Vagina (tissue), 2 donors: ENCODE results near the gene DPF3.

Source experiments
- POLR2A ChIP-seq, 2 donors: fragments of 450-650 bp; IDR thresholded peaks; one replicate each; pipeline ENCODE4 v1.6.1; 2017; ENCODE audit warnings: antibody characterized with exemption in 2 of 2, mild to moderate bottlenecking in 2 of 2, moderate library complexity in 2 of 2
- POLR2AphosphoS5 ChIP-seq, 2 donors: sonication (generic); formaldehyde crosslinking; IDR thresholded peaks; one replicate each; pipeline ENCODE4 v1.9.0; 2017; ENCODE audit warnings: antibody characterized with exemption in 2 of 2, mild to moderate bottlenecking in 2 of 2, low read depth in 1 of 2; ENCODE audit not compliant: insufficient read depth in 1 of 2
- TF ChIP-seq, protein P1 (sequence below), 3 experiments: fragments of 450-650 bp in 2 of 3; fragments of 200-600 bp in 1 of 3; sonication (generic) in 1 of 3; IDR thresholded peaks; one replicate each; pipeline ENCODE4 v1.5.1; 2017 to 2019; ENCODE audit warnings: antibody characterized with exemption in 3 of 3, mild to moderate bottlenecking in 2 of 3, moderate library complexity in 2 of 3

DNA sequence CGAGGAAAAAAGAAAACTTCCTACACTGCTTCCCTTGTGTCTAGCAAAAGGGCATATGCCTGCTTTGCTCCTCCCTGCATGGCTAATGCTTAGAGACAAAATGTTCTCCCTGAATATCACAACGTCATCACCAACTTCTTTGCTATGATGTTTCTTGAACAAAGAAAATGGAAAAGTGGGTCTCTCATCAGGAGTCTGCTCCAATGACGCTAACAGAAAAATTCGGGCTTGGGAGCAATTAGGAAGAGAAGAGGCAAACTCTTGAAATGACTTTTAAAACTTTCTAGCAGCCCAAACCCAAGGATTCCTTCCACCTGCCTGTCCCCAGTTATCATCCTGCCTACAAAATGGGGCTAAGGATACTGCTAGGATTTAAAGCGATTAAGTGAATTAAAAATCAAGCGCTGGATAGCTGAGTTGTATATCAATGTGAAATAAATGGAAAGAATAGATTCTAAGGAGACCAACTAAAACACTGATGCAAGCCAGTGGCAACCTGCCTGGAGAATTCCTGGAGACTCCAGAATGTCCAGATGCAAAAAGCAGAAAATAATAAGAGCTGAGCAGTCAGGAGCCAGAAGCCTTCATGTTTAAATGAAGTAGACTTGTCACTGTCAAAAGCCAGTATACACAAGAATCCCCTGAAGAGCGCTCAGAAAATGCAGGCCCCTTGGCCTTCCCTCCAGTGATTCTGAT, 183.8 kb downstream of the DPF3 start:
- no peak for TF ChIP-seq POLR2A (IDR thresholded peaks at IDR 0.05)
- TF ChIP-seq, protein P1, sequence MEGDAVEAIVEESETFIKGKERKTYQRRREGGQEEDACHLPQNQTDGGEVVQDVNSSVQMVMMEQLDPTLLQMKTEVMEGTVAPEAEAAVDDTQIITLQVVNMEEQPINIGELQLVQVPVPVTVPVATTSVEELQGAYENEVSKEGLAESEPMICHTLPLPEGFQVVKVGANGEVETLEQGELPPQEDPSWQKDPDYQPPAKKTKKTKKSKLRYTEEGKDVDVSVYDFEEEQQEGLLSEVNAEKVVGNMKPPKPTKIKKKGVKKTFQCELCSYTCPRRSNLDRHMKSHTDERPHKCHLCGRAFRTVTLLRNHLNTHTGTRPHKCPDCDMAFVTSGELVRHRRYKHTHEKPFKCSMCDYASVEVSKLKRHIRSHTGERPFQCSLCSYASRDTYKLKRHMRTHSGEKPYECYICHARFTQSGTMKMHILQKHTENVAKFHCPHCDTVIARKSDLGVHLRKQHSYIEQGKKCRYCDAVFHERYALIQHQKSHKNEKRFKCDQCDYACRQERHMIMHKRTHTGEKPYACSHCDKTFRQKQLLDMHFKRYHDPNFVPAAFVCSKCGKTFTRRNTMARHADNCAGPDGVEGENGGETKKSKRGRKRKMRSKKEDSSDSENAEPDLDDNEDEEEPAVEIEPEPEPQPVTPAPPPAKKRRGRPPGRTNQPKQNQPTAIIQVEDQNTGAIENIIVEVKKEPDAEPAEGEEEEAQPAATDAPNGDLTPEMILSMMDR (IDR thresholded peaks at IDR 0.05) = no peak
- TF ChIP-seq POLR2AphosphoS5 (IDR thresholded peaks at IDR 0.05; ENCODE audit: insufficient read depth in 1 of 2, low read depth in 1 of 2) = no peak
